NCI-H226 (cell line): ENCODE measurements around the gene CCDC8.
"Not testable (repeated sequence)": the region's sequence is repeated elsewhere in the genome, so short reads cannot be mapped to it uniquely, and the experiment has no call there.

Source experiments
- DNase-seq: peaks from one replicate; pipeline ENCODE4 v3.0.0-alpha.2; 2015

CCDC8 gene

GRCh38 chr19:46381346-46381745 is 32.0 kb downstream of the CCDC8 start:
- DNase-seq = no peak

GRCh38 chr19:46380690-46381089 is 32.7 kb downstream of the CCDC8 start:
- DNase-seq = no peak

- no peak for DNase-seq
These were observed 35.1 kb downstream of the CCDC8 start for GRCh38 chr19:46378268-46378667.

GRCh38 chr19:46376241-46377153 is 36.9 kb downstream of the CCDC8 start:
- DNase-seq = no peak

- DNase-seq = not testable (repeated sequence)
These were observed 37.8 kb downstream of the CCDC8 start for GRCh38 chr19:46375476-46376067.

- no peak for DNase-seq
These were observed 38.6 kb downstream of the CCDC8 start for GRCh38 chr19:46374536-46375475.

GRCh38 chr19:46373491-46374359 is 39.6 kb downstream of the CCDC8 start:
- peak; percentile 95 for DNase-seq

GRCh38 chr19:46372901-46373490 is 40.4 kb downstream of the CCDC8 start:
- DNase-seq = peak; percentile 84

- no peak for DNase-seq
These were observed 41.9 kb downstream of the CCDC8 start for GRCh38 chr19:46371371-46371901.

GRCh38 chr19:46369817-46370216 is 43.5 kb downstream of the CCDC8 start:
- no peak for DNase-seq

- no peak for DNase-seq
These were observed 45.2 kb downstream of the CCDC8 start for GRCh38 chr19:46368116-46368515.

- DNase-seq = no peak
These were observed 45.9 kb downstream of the CCDC8 start for GRCh38 chr19:46367426-46367825.

- DNase-seq = no peak
These were observed 46.6 kb downstream of the CCDC8 start for GRCh38 chr19:46366620-46367292.

GRCh38 chr19:46365561-46365960 is 47.8 kb downstream of the CCDC8 start:
- DNase-seq = no peak

GRCh38 chr19:46364359-46364758 is 49.0 kb downstream of the CCDC8 start:
- no peak for DNase-seq

GRCh38 chr19:46361915-46362314 is 51.4 kb downstream of the CCDC8 start:
- no peak for DNase-seq
